ENCODE results near the gene ATP10A.

ATP10A gene

DNA sequence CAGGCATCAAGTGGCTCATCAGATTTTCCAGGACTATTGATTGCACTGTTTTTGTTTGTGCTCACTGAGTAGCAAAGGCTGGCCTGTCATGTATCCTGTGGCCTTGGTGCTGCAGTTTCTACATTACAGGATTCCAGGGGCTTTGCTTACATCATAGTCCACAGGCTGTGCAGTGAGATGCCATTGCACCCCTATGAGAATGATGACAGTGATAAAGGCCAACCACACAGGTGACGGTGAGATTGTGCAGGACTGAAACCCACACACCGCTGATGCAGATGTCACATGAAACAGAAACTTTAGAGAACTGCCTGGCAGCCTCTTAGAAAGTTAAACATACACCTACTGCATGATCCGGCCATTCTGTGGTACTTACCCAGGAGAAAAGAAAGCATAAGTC lies 229.3 kb downstream of the ATP10A start:
- no peak for DNase-seq

GRCh38 chr15:25631971-25632370 lies 231.2 kb downstream of the ATP10A start:
- DNase-seq, result no peak
